Measurements from ENCODE around the gene FAM221A. TPM values are rescaled to one million over a fixed set of nuclear protein-coding genes. Genes with fewer than 3 reads are reported as not detected.
"Not testable (repeated sequence)": the region's sequence is repeated elsewhere in the genome, so short reads cannot be mapped to it uniquely, and the experiment has no call there.

Gene FAM221A
- total and polyA plus RNA-seq, 4 donors = 1.8 to 9.8 (median 8.6) TPM

- Histone ChIP-seq H3K4me1 (ENCODE audit: control insufficient read depth in 1 of 2, insufficient read depth in 2 of 2, low read length in 2 of 2) (no peaks in the 10 kb centered on the region), H3K36me3 (ENCODE audit: control insufficient read depth in 1 of 2, insufficient read depth in 2 of 2, low read length in 1 of 2) (no peaks in the 10 kb centered on the region), H3K27me3 (ENCODE audit: control insufficient read depth in 1 of 2, insufficient read depth in 2 of 2, low read length in 1 of 2) (no peaks in the 10 kb centered on the region), H3K27ac (ENCODE audit: low read depth in 1 of 2, low read length in 2 of 2) (no peak overlapping the region), H3K4me3 (ENCODE audit: low read length in 2 of 2) (no peak overlapping the region), H3K9me3 (ENCODE audit: control insufficient read depth, low read length) (no peaks in the 10 kb centered on the region)
- intact Hi-C loops (cut with DNase I) = loop anchor here (2.0 to 5.0 kb wide), 2 partner anchors 142 to 165 kb away; no protein-coding TSS in a partner anchor
- 45 to 46% methylated on average over 8 of the region's 8 CpGs for WGBS, 2 donors
- no peak for ATAC-seq (ENCODE audit: low FRiP score)
- DNase-seq = no peak
Measured at GRCh38 chr7:23712368-23713284, 32.6 kb downstream of the FAM221A start.

- WGBS, 2 donors = 55 to 61% methylated on average over 6 of the region's 6 CpGs
- no peaks in the 10 kb centered on the region for H3K27me3 ChIP-seq (ENCODE audit: control insufficient read depth in 1 of 2, insufficient read depth in 2 of 2, low read length in 1 of 2)
- DNase-seq (no peak), ATAC-seq (ENCODE audit: low FRiP score) (no peak)
- no peaks in the 10 kb centered on the region for H3K4me1 ChIP-seq (ENCODE audit: control insufficient read depth in 1 of 2, insufficient read depth in 2 of 2, low read length in 2 of 2)
- H3K27ac ChIP-seq (ENCODE audit: low read depth in 1 of 2, low read length in 2 of 2) = no peak overlapping the region
- H3K36me3 ChIP-seq (ENCODE audit: control insufficient read depth in 1 of 2, insufficient read depth in 2 of 2, low read length in 1 of 2) = no peaks in the 10 kb centered on the region
- no peaks in the 10 kb centered on the region for H3K9me3 ChIP-seq (ENCODE audit: control insufficient read depth, low read length)
- H3K4me3 ChIP-seq (ENCODE audit: low read length in 2 of 2) = no peak overlapping the region
- intact Hi-C loops (cut with DNase I) = loop anchor here (2.0 to 5.0 kb wide), 2 partner anchors 143 to 166 kb away; no protein-coding TSS in a partner anchor
Measured at GRCh38 chr7:23713285-23714149, 33.5 kb downstream of the FAM221A start.

- WGBS, 2 donors = 18 to 30% methylated on average over 2 of the region's 2 CpGs
- ATAC-seq (ENCODE audit: low FRiP score) (no peak), DNase-seq (no peak)
- H3K4me3 ChIP-seq (ENCODE audit: low read length in 2 of 2) = no peak overlapping the region
- intact Hi-C loops (cut with DNase I) = loop anchor here (5.0 kb wide), 1 partner anchor 167 kb away; no protein-coding TSS in a partner anchor
- H3K9me3 ChIP-seq (ENCODE audit: control insufficient read depth, low read length) = no peaks in the 10 kb centered on the region
- H3K27ac ChIP-seq (ENCODE audit: low read depth in 1 of 2, low read length in 2 of 2) = no peak overlapping the region
- H3K36me3 ChIP-seq (ENCODE audit: control insufficient read depth in 1 of 2, insufficient read depth in 2 of 2, low read length in 1 of 2) = no peaks in the 10 kb centered on the region
- no peaks in the 10 kb centered on the region for H3K27me3 ChIP-seq (ENCODE audit: control insufficient read depth in 1 of 2, insufficient read depth in 2 of 2, low read length in 1 of 2)
- no peaks in the 10 kb centered on the region for H3K4me1 ChIP-seq (ENCODE audit: control insufficient read depth in 1 of 2, insufficient read depth in 2 of 2, low read length in 2 of 2)
Measured at GRCh38 chr7:23714150-23714464, 34.1 kb downstream of the FAM221A start.

GRCh38 chr7:23714579-23714978 is 34.6 kb downstream of the FAM221A start:
- DNase-seq (no peak), ATAC-seq (ENCODE audit: low FRiP score) (no peak)
- intact Hi-C loops (cut with DNase I) = loop anchor here (5.0 kb wide), 1 partner anchor 167 kb away; no protein-coding TSS in a partner anchor
- Histone ChIP-seq H3K36me3 (ENCODE audit: control insufficient read depth in 1 of 2, insufficient read depth in 2 of 2, low read length in 1 of 2) (no peaks in the 10 kb centered on the region), H3K27me3 (ENCODE audit: control insufficient read depth in 1 of 2, insufficient read depth in 2 of 2, low read length in 1 of 2) (no peaks in the 10 kb centered on the region), H3K27ac (ENCODE audit: low read depth in 1 of 2, low read length in 2 of 2) (no peak overlapping the region), H3K4me1 (ENCODE audit: control insufficient read depth in 1 of 2, insufficient read depth in 2 of 2, low read length in 2 of 2) (no peaks in the 10 kb centered on the region), H3K4me3 (ENCODE audit: low read length in 2 of 2) (no peak overlapping the region), H3K9me3 (ENCODE audit: control insufficient read depth, low read length) (no peaks in the 10 kb centered on the region)
- WGBS, 2 donors = 76 to 86% methylated on average over 1 of the region's 1 CpG

GRCh38 chr7:23715099-23715498 is 35.1 kb downstream of the FAM221A start:
- ATAC-seq (ENCODE audit: low FRiP score) (no peak), DNase-seq (no peak)
- no peak overlapping the region for H3K4me3 ChIP-seq (ENCODE audit: low read length in 2 of 2)
- no peak overlapping the region for H3K27ac ChIP-seq (ENCODE audit: low read depth in 1 of 2, low read length in 2 of 2)
- WGBS, 2 donors = 53 to 73% methylated on average over 6 of the region's 6 CpGs
- no peaks in the 10 kb centered on the region for H3K36me3 ChIP-seq (ENCODE audit: control insufficient read depth in 1 of 2, insufficient read depth in 2 of 2, low read length in 1 of 2)
- no peaks in the 10 kb centered on the region for H3K9me3 ChIP-seq (ENCODE audit: control insufficient read depth, low read length)
- no peaks in the 10 kb centered on the region for H3K27me3 ChIP-seq (ENCODE audit: control insufficient read depth in 1 of 2, insufficient read depth in 2 of 2, low read length in 1 of 2)
- no peaks in the 10 kb centered on the region for H3K4me1 ChIP-seq (ENCODE audit: control insufficient read depth in 1 of 2, insufficient read depth in 2 of 2, low read length in 2 of 2)
- intact Hi-C loops (cut with DNase I) = loop anchor here in 1 of 2 donors (1.0 kb wide), 1 partner anchor 146 kb away; no protein-coding TSS in a partner anchor

GRCh38 chr7:23717788-23718187 is 37.8 kb downstream of the FAM221A start:
- WGBS, 2 donors = 97 to 100% methylated on average over 1 of the region's 1 CpG
- DNase-seq = no peak
- Histone ChIP-seq H3K27me3 (ENCODE audit: control insufficient read depth in 1 of 2, insufficient read depth in 2 of 2, low read length in 1 of 2) (no peaks in the 10 kb centered on the region), H3K27ac (ENCODE audit: low read depth in 1 of 2, low read length in 2 of 2) (no peak overlapping the region), H3K9me3 (ENCODE audit: control insufficient read depth, low read length) (no peaks in the 10 kb centered on the region), H3K4me1 (ENCODE audit: control insufficient read depth in 1 of 2, insufficient read depth in 2 of 2, low read length in 2 of 2) (no peaks in the 10 kb centered on the region), H3K36me3 (ENCODE audit: control insufficient read depth in 1 of 2, insufficient read depth in 2 of 2, low read length in 1 of 2) (no peaks in the 10 kb centered on the region), H3K4me3 (ENCODE audit: low read length in 2 of 2) (no peak overlapping the region)
- no peak for ATAC-seq (ENCODE audit: low FRiP score)
- intact Hi-C loops (cut with DNase I) = no loop called here

- WGBS, 2 donors = 81 to 91% methylated on average over 4 of the region's 4 CpGs
- intact Hi-C loops (cut with DNase I) = no loop called here
- no peaks in the 10 kb centered on the region for H3K36me3 ChIP-seq (ENCODE audit: control insufficient read depth in 1 of 2, insufficient read depth in 2 of 2, low read length in 1 of 2)
- no peaks in the 10 kb centered on the region for H3K9me3 ChIP-seq (ENCODE audit: control insufficient read depth, low read length)
- H3K4me3 ChIP-seq (ENCODE audit: low read length in 2 of 2) = no peak overlapping the region
- H3K27me3 ChIP-seq (ENCODE audit: control insufficient read depth in 1 of 2, insufficient read depth in 2 of 2, low read length in 1 of 2) = no peaks in the 10 kb centered on the region
- H3K4me1 ChIP-seq (ENCODE audit: control insufficient read depth in 1 of 2, insufficient read depth in 2 of 2, low read length in 2 of 2) = no peaks in the 10 kb centered on the region
- ATAC-seq (ENCODE audit: low FRiP score) (no peak), DNase-seq (no peak)
- H3K27ac ChIP-seq (ENCODE audit: low read depth in 1 of 2, low read length in 2 of 2) = no peak overlapping the region
Measured at GRCh38 chr7:23721456-23721855, 41.5 kb downstream of the FAM221A start.

GRCh38 chr7:23722587-23723216 is 42.7 kb downstream of the FAM221A start:
- H3K4me1 ChIP-seq (ENCODE audit: control insufficient read depth in 1 of 2, insufficient read depth in 2 of 2, low read length in 2 of 2); H3K4me3 ChIP-seq (ENCODE audit: low read length in 2 of 2); H3K36me3 ChIP-seq (ENCODE audit: control insufficient read depth in 1 of 2, insufficient read depth in 2 of 2, low read length in 1 of 2); H3K27me3 ChIP-seq (ENCODE audit: control insufficient read depth in 1 of 2, insufficient read depth in 2 of 2, low read length in 1 of 2); H3K27ac ChIP-seq (ENCODE audit: low read depth in 1 of 2, low read length in 2 of 2); ATAC-seq (ENCODE audit: low FRiP score); DNase-seq; H3K9me3 ChIP-seq (ENCODE audit: control insufficient read depth, low read length); intact Hi-C loops (cut with DNase I): not testable (repeated sequence)
- 84 to 87% methylated on average over 20 to 21 of the region's 21 CpGs for WGBS, 2 donors
